Measurements from ENCODE around the gene GRK5.

GRCh38 chr10:119449760-119450461 is 242.5 kb downstream of the GRK5 start:
- TF ChIP-seq, protein P1, sequence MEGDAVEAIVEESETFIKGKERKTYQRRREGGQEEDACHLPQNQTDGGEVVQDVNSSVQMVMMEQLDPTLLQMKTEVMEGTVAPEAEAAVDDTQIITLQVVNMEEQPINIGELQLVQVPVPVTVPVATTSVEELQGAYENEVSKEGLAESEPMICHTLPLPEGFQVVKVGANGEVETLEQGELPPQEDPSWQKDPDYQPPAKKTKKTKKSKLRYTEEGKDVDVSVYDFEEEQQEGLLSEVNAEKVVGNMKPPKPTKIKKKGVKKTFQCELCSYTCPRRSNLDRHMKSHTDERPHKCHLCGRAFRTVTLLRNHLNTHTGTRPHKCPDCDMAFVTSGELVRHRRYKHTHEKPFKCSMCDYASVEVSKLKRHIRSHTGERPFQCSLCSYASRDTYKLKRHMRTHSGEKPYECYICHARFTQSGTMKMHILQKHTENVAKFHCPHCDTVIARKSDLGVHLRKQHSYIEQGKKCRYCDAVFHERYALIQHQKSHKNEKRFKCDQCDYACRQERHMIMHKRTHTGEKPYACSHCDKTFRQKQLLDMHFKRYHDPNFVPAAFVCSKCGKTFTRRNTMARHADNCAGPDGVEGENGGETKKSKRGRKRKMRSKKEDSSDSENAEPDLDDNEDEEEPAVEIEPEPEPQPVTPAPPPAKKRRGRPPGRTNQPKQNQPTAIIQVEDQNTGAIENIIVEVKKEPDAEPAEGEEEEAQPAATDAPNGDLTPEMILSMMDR (conservative IDR thresholded peaks at IDR 0.05; ENCODE audit: low read length), result no peak
- no peak for TF ChIP-seq EZH2phosphoT487 (IDR thresholded peaks at IDR 0.05; ENCODE audit: borderline replicate concordance)

Data from Loucy (cell line).